ENCODE measurements around the gene CILP2.

The CILP2 gene, protein sequence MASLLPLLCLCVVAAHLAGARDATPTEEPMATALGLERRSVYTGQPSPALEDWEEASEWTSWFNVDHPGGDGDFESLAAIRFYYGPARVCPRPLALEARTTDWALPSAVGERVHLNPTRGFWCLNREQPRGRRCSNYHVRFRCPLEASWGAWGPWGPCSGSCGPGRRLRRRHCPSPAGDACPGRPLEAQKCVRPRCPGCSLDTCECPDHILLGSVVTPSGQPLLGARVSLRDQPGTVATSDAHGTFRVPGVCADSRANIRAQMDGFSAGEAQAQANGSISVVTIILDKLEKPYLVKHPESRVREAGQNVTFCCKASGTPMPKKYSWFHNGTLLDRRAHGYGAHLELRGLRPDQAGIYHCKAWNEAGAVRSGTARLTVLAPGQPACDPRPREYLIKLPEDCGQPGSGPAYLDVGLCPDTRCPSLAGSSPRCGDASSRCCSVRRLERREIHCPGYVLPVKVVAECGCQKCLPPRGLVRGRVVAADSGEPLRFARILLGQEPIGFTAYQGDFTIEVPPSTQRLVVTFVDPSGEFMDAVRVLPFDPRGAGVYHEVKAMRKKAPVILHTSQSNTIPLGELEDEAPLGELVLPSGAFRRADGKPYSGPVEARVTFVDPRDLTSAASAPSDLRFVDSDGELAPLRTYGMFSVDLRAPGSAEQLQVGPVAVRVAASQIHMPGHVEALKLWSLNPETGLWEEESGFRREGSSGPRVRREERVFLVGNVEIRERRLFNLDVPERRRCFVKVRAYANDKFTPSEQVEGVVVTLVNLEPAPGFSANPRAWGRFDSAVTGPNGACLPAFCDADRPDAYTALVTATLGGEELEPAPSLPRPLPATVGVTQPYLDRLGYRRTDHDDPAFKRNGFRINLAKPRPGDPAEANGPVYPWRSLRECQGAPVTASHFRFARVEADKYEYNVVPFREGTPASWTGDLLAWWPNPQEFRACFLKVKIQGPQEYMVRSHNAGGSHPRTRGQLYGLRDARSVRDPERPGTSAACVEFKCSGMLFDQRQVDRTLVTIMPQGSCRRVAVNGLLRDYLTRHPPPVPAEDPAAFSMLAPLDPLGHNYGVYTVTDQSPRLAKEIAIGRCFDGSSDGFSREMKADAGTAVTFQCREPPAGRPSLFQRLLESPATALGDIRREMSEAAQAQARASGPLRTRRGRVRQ

DNA sequence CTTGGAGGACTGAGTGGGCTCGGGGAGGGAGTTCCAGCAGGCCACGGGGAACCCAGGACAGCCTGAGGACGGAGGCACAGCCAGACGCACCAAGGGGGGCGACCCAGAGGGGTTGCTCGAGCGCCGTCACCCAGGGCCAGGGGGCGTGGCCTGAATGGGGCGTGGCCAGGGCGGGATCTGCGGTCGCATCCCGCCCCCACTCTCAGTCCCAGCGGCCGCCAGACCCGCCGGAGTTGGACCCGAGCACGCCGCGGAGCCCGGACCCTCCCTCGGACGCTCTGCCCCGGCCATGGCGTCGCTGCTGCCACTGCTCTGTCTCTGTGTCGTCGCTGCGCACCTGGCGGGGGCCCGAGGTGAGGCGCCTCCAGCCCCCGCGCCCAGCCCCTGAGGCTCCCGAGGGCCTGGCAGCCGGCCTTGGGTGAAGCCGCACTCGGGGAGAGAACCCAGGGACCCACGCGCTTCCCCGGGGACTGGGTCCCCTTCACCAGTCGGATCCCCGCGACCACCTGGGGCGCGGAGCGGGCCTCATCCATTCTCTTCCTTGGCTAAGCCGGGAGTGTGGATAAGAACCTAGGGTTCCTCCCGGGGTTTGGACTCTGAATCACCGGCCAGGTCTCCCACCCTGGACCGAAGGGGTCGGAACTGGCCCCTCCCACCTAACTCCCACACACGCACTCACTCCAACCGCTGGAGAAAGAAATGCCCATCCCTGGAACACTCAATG, at the start of gene CILP2:
CILP2 (plus strand) TSS at position 205 of the 724 bp plus-strand sequence; CDS start at position 290, 85 bp downstream.
- DNase-seq, result no peak

DNA sequence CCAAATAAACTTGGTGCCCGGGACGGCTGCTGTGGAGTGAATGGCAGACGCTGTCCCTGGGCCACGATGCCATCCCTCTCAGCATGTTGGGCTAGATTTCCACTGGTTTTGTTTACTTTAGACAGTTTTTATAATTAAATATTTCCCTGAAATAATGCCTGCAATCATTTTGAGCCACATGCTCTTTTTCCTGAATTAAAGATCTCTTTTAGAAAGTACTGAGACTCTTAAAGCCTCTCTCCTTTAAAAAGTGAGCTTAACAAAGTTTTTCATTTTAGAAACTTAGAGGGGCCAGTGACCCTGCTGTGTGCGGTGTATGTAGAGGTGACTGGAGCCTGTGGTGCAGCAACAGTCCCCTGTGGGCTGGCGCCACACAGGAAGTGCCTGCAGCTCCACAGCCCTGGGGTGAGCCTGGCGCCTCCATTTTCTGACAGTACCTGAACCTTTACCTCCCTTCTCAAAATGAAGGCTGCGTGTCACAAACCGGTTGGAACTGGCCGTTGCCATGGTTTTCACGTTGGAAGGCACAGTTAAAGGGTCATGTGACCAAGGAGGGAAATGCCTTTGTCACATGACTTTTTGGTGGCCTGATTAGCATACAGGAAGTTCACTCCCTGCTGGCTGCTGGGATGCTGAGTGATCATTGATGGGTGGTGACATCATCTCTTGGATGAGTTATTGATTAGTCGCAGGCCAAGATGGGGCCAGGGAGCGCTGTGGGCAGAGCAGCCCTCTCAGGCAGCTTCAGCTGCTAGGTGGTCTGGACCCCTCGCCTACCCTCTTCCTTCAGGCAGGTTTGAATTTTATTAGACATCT, 49.0 kb upstream of the CILP2 start:
- peak; percentile 69 for DNase-seq

DNA sequence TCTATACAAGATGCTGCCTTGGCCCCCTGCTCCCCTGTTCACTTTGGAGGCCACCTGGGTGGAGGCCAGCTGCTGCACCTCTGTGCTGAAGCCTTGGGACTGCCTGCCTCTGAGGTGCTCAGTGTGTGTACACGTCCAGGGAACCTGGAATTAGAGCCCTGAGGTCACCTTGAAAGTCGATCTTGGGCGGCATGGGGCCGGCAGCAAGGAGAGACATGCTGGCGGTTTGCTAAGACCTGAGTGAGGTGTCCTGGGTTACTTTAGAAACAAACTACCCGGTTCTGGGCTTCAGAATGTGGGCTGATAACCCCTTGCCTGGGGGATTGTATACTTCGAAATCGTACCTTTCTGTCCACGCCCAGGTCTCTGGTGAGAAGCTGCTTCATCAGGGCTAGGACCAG, 48.3 kb upstream of the CILP2 start:
- DNase-seq, result no peak

DNA sequence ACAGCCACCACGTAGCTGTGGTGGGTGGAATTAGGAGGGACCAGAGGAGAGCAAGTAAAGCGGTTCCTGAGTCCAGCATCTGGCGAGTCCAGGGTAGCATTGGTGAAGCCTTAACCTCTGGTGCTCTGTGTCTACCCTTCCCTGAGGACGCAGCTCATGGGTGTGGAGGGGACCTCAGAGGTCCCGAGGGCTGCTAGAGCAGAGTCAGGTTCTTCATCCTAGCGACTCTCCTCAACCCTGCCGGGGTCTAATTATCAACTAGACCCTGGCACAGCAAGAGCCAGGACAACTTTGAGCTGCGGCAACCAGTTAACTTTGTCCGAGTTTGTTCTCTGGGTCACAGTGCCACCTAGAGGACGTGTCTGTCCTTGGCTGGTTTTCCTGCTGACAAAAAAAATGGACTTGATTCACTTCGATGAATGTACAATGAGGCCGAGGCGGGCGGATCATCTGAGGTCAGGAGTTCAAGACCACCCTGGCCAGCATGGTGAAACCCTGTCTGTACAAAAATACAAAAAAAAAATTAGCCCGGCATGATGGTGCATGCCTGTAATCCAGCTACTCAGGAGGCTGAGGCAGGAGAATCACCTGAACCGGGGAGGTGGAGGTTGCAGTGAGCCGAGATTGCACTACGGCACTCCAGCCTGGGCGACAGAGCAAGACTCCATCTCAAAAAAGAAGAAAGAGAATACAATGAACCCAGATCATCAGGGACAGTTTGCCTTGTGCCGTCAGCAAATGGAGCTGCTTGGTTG, 47.7 kb upstream of the CILP2 start:
- DNase-seq, result peak; percentile 61

DNA sequence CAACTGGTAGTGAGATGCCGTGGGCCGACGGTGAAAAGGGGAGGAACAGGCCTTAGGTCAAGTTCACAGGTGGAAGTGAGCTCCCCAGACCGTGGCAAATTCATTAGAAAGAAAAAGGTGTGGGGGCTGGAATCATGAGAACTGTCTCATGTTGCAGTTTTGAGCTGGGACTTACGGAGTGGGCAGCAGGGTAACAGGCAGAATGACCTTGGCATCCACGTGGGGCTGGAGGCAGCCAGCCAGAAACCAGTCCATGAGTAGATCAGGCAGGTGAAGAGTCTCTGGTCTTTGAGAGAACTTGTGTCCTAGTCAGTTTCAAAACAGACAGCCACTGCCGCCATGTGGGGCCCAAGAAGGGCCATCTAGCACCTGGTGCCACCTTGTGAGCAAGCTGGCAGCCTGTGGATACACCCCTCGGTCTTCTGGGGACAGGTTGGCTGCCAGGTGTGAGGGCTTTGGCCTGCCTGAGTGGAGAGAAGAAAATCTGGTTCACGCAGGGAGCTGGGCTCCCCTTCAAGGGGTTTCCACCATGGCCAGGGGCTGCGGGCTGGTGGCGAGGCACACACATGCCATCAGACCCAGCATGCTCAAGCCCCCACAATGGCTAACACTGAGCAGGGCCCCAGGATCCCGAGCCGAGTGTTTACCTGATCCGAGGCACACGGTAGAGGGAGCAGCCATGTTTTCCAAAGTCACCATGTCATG, 46.6 kb upstream of the CILP2 start:
- DNase-seq, result no peak

DNA sequence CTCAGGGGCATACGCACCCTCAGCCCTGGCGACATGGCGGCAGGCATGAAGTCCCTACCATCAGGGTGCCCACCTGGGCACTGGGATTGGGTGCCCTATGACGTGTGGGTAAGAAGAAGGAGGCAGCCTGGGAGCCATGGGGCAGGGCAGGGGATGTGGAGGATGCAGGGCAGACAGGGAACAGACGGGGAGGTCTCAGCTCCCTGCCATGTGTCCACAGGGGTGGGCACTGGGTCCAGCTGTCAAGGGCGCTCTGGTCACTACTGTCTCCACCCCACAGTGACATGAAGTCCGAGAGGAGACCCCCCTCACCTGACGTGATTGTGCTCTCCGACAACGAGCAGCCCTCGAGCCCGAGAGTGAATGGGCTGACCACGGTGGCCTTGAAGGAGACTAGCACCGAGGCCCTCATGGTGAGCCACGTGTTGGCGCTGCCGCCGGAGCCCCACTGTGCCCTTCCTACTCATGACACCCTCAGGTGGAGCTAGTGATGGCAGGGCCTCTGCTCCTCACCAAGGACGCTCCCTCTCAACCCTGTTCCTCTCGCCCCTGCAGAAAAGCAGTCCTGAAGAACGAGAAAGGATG, 45.9 kb upstream of the CILP2 start:
- DNase-seq, result no peak

DNA sequence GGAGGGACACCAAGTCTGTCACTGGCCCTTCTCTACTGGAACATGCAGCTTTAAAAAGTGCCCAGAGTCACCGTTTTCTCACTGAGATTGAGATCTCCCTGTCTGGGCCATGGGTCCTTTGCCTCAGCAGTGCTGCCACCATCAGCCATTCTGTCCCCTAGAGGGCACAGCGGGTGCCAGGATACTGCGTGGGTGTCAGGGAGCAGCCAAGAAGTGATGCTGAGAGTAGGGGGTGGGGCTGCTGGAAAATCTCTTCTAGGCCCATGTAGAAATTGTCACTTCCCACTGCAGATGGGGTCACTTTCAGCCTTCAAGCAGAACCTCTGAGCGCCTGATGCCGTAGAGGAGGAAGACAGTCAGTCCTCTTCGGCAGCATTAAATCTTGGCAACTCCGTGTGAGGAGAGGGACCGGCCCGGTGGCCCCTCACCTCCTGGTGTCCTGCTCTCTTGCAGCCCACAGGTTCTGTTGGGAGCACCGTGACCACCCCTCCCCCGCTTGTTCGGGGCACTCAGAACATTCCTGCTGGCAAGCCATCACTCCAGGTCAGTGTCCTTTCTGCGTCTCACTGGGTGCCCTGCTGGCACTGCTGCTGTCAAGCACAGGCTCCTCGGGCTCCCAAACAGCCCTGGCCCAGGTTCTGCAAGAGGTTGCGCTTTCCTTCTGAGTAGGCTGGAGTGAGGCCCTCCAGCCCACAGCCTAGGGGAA, 44.1 kb upstream of the CILP2 start:
- no peak for DNase-seq

DNA sequence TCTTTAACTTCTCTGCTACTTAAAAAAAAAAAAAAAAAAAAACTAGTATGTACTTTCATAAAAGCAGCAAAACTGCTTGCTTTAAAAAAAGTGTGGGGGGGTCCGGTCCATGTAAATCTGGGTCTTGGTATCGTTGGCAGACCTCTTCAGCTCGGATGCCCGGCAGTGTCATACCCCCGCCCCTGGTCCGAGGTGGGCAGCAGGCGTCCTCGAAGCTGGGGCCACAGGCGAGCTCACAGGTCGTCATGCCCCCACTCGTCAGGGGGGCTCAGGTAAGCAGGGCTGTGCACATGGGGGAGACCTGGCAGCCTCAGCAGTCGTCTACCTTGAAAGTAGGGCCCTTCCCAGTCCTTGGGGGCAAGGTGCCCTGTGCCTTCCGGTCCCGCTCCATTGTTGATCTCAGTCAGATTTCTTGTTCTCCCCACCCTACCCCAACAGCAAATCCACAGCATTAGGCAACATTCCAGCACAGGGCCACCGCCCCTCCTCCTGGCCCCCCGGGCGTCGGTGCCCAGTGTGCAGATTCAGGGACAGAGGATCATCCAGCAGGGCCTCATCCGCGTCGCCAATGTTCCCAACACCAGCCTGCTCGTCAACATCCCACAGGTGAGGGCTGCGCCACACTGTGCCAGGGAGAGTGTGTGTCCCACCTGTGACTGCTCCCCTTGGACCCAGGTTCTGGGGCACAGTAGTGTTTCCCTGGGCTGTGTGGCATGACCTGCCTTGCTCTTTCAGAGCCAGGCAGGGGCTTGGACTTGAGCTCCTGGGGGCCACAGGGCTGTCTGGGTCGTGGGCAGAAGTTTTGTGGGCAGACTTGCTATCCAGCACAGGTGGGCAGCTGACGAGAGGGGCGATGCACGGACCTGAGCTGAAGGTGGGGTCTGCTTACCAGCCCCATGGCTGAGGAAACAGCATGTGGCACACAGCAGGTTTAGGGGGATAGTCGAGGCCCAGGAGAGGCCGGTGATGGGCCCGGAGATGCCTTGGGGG, 42.2 kb upstream of the CILP2 start:
- DNase-seq, result no peak

DNA sequence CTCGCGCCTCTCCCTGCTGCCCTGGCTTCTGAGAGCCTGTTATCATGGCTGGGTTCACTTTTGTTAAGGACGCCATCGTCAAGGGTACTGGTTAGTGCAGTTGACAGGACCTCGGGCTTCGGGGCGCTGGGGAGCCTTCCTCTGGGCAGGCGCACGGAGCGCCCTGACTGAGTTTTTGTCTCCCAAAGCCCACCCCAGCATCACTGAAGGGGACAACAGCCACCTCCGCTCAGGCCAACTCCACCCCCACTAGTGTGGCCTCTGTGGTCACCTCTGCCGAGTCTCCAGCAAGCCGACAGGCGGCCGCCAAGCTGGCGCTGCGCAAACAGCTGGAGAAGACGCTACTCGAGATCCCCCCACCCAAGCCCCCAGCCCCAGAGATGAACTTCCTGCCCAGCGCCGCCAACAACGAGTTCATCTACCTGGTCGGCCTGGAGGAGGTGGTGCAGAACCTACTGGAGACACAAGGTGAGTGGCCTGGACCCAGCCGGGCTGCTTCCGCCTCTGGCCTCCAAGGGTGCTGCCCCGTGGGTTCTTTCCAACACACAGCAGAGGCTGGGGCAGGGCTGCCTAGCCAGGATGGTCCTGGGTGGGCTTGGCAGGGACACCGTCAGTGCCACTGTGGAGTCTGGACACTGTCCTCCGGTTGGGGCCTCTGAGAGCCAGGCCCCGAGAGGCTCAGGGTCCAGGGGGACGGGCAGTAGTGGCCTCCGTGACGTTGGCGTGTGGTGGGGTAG, 39.6 kb upstream of the CILP2 start:
- DNase-seq, result no peak

DNA sequence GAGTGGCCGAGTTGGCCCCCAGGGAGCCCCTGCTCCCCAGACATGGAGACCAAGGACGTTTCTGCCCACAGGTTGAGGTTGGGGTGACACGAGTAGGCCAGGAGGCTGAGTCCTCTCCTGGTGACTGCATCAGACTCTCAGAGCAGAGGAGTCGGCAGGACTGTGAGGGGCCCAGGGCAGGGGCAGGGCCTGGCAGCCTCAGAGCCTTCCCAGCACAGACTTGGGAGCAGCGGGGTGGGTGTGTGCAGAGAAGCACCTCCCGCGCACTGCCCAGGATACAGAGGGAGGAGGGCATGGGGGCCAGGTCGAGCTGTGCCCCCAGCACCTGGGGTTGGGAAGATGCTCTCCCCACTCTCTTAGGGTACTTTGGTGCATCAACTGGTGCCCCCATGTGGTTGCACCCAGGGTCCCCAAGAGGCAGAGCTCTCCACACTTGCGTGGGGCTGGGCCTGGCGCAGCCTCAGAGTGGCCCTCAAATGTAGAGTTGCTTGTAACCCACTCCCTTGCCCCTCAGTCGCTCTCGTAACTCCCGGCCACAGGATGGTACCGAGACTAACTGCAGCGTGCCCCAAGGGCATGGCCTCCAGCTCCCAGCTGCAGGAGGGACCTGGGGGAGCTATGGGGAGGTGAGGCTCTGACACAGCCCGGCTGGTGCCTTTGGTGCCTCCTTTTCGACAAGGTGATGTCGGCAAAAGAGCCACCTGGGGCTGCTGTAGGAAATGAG, 38.6 kb upstream of the CILP2 start:
- no peak for DNase-seq

DNA sequence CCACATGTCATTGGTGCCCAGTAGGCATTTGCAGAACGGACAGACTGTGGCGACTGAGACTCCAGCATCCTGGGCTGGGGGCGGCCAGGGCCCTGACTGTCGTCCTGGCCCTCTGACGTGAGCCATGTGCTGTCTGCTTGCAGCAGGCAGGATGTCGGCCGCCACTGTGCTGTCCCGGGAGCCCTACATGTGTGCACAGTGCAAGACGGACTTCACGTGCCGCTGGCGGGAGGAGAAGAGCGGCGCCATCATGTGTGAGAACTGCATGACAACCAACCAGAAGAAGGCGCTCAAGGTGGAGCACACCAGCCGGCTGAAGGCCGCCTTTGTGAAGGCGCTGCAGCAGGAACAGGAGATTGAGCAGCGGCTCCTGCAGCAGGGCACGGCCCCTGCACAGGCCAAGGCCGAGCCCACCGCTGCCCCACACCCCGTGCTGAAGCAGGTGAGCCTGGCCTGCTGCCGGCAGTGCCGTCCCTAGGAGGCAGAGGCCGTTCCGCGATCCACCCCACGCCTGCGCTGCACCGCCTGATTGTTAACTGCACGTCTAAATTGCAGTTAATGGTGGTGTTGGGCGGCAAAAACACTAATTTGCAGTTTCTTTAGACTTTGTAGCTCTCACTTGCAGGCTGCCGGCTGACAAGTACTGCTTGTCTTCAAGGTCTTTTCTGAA, 37.0 kb upstream of the CILP2 start:
- DNase-seq, result no peak

DNA sequence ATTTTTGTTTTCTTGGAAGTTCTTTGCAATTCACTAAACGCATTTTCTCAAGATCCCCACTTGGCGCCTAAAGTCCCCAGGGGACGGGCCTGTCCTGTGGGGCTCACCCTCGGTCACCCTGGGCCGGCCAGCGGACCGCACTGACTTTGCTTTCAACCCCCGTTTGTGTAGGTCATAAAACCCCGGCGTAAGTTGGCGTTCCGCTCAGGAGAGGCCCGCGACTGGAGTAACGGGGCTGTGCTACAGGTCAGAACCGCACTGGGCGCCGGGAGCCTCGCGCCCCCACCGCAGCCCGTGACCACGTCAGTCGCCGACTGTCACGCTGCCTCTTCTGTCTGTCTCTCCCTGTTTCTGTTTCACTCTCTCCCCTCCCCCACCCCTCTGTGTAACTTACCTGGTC, 36.3 kb upstream of the CILP2 start:
- no peak for DNase-seq

DNA sequence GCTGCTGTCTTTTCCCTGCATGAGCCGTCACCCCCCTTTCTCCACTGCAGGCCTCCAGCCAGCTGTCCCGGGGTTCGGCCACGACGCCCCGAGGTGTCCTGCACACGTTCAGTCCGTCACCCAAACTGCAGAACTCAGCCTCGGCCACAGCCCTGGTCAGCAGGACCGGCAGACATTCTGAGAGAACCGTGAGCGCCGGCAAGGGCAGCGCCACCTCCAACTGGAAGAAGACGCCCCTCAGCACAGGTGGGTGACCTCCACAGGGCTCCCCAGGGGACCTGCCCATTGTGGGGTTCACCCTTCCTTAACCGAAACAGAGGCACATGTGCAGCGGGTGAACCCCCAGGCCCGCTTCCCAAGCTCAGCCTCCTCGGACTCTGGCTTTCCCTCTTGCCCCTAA, 35.8 kb upstream of the CILP2 start:
- DNase-seq, result no peak

DNA sequence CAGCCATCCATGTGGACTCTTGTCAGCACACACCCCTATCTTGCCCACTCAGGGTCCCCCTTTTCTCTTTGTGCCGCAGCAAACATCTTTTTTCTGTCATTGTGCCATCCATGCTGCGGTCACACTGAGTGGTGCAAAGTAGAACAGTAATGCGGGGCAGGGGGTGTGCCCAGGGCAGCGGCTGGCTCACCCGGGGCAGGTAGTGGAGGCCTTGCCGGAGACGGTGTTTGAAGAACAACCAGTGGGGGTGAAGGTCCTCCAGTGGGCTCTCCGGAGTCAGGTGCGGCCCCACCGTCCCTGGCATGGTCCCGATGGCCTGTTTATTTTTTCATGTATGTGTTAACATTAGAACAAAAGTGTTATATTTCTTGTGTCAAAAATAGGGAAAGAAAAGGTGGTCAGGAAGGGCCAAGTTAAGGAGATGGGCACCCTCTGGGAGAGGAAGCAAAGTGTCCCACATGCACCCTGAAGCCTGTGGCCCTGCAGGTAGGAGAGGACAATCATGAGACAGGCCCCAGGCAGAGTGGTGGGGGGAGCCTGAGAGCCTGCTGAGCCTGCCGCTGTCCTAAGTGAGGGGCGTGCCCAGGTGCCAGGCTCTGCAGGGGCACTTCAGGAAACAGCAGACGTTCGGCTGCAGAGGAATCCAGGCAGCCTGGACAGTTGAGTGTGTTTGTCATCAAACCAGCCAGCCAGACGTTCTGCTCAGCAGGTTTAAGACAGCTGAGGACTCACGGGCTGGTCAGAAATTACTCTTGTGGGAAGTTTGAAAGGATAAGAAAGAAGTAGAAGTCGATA, 35.1 kb upstream of the CILP2 start:
- no peak for DNase-seq
